VCaP (cell line): ENCODE data around the gene GRIK3.

Source experiments
- H3K27ac ChIP-seq: fragments of 450-650 bp; 2 replicates; pipeline ENCODE4 v1.5.1; 2017
- TF ChIP-seq, protein P1 (sequence below): fragments of 450-650 bp; conservative IDR thresholded peaks from 2 replicates; pipeline ENCODE4 v1.5.1; 2017; ENCODE audit warnings: mild to moderate bottlenecking, moderate library complexity

Gene GRIK3

DNA sequence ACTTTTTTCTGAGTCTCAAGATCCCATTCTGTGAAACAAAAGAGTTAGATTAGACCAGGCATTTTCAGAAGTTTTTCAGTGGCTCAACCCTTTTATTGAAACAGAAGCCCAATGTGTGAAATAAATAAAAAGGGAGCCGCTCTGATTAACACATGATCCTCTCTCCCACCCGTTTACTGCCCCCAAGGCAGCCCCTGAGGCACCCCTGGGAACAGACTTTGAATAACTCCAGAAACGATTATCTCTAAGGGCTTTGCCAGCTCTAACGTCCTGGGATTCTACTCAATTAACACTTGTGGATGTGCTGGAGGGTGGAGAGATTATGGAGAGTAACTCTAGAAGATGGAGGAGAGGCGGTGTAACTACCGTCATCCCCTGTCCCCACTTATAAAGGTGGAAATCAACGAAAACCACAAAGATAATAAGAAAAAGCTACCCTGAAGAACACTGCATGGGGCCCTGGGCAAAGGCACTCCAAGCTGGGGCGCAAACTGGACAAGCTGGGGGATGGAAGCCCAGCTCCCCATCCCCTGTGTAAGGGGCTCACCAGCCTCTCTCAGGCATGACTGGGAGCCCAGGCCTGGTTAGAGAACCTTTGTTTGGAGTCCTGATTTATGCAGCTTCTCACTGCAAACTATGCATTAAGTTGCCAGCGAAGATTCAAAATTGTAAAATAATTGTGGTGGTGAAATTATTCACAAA is 39.0 kb upstream of the GRIK3 start:
- TF ChIP-seq, protein P1, sequence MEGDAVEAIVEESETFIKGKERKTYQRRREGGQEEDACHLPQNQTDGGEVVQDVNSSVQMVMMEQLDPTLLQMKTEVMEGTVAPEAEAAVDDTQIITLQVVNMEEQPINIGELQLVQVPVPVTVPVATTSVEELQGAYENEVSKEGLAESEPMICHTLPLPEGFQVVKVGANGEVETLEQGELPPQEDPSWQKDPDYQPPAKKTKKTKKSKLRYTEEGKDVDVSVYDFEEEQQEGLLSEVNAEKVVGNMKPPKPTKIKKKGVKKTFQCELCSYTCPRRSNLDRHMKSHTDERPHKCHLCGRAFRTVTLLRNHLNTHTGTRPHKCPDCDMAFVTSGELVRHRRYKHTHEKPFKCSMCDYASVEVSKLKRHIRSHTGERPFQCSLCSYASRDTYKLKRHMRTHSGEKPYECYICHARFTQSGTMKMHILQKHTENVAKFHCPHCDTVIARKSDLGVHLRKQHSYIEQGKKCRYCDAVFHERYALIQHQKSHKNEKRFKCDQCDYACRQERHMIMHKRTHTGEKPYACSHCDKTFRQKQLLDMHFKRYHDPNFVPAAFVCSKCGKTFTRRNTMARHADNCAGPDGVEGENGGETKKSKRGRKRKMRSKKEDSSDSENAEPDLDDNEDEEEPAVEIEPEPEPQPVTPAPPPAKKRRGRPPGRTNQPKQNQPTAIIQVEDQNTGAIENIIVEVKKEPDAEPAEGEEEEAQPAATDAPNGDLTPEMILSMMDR: no peak
- no peak overlapping the region for H3K27ac ChIP-seq

DNA sequence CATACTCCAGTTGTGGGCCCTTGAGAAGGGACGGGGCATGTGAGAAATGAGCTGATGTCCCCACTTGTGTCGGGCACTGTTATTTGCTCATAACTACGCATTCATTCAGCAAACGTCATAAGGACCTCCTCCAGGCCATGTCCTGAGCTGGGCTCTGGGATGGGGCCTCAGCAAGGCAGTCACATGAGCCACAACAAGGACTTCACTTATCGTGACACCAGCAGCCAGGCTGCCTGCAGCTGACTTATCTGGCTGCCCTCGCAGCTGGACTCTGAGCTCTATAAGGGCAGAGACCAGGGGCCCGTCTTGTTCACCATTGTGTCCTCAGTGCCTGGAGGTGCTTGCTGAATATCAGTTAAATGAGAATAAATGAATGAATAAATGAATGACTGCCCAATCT is 37.5 kb upstream of the GRIK3 start:
- TF ChIP-seq, protein P1: no peak
- H3K27ac ChIP-seq: no peak overlapping the region

DNA sequence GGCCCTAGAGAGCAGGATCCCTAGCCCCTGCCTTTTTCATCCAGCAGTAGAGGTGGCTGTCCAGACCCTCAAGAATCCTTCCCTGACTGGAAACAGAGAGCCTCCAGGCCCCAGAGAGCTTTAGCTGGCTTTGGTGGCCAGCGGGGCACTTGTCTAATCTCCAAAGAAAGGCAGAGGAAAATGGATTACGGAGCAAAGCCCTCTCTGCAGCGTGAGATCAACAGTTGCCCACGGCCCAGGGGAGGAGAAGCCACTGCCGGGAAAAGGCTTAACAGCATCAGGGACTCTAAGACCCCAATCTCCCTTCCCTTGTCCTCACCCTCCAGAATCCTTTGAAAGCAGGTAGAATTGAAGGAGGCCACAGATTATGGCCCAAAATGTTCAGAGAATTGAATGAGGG is 35.8 kb upstream of the GRIK3 start:
- TF ChIP-seq, protein P1: no peak
- no peak overlapping the region; the same call in 1 of the 2 replicates for H3K27ac ChIP-seq

DNA sequence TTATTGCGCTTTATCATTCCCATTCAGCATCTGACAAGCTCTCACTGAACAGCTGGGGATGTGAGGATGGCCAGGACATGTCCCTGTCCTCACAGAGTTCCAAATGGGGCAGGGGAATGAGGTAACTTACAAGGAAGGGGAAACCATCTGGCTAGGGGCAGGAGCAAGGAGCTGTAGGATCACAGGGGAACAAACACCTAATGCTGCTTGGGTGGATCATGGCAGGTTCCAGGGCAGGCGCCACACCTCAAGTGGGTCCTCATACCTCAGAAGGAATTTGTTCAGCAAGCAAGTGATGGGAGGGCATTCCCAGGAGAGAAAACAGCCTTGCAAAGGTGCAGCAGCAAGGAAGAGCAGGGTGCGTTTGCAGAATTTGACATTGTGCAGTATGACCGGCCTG is 35.1 kb upstream of the GRIK3 start:
- no peak overlapping the region for H3K27ac ChIP-seq
- TF ChIP-seq, protein P1: no peak

DNA sequence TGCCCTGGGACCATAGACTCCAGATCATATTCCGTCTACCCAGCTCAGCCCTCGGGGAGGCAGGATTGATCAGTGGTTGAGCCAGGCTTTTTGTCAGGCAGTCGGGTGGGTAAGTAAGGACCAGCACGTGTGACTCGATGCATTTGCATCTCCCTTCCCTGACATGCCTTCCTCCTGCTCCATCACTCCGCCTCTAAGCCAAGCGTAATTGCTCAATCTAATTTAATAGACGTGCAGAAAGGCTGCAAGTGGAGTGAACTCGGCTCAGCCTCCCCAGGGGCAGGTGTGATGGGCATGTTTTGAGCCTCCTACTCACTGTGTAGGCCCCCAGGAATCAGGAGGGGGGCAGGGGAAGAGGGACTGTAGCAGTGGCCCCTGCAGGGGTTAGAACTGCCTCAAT is 34.6 kb upstream of the GRIK3 start:
- no peak overlapping the region for H3K27ac ChIP-seq
- TF ChIP-seq, protein P1: no peak

DNA sequence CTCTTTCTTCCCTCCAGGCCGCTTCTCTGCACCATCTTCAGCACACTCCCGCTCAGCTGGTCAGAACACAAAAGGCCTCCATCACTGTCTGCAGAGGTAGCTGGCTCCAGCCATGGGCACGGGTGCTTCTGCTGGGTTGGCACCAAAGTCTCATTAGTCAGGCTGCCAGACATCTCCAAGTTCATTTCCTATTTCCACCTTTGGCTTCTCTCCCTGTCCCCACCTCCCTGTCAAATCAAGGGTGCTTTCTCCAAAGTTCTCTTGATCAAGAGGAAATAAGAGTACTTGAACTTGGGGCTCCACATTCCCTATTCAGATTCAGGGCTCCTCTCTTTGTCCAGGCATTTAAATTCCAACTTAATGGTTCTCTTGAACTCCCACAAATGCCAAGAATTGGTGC is 33.9 kb upstream of the GRIK3 start:
- no peak overlapping the region for H3K27ac ChIP-seq
- TF ChIP-seq, protein P1: no peak

DNA sequence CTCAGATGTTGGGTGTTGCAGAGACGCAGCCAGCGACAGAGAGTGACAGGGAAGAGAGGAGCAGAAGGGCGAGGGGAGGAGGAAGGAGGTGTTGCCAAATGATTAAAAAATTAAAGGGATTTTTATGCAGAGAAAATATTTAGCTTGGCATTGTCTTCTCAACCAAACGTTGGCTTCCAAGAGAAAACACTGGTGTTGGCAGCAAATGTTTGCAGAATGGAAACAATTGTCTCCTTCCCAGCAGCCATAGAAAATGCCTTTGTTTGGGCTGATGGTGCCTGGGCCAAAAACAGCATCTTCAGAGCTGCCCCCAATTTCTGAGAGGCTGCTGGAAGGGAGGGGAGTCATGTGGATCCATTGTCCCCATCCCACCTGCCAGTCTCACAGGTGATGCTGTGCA is 29.7 kb upstream of the GRIK3 start:
- TF ChIP-seq, protein P1: no peak
- peak overlapping the region; percentile 40; the same call in 1 of the 2 replicates for H3K27ac ChIP-seq
